Stimulated activated CD8-positive, alpha-beta memory T cell treated with anti-CD3 and anti-CD28 coated beads, Interleukin-7, amount 100 ng/mL, for 4 hours (primary cell): ENCODE data around the gene RAPGEF5.
"Not testable (repeated sequence)": the region's sequence is repeated elsewhere in the genome, so short reads cannot be mapped to it uniquely, and the experiment has no call there.

Source experiments
- DNase-seq, 2 donors: peaks; one replicate each; pipeline ENCODE4 v3.0.0-alpha.2; 2020; ENCODE audit warnings: low read depth in 2 of 2

Gene RAPGEF5

GRCh38 chr7:22117222-22117621 lies 239.7 kb downstream of the RAPGEF5 start:
- no peak for DNase-seq

DNA sequence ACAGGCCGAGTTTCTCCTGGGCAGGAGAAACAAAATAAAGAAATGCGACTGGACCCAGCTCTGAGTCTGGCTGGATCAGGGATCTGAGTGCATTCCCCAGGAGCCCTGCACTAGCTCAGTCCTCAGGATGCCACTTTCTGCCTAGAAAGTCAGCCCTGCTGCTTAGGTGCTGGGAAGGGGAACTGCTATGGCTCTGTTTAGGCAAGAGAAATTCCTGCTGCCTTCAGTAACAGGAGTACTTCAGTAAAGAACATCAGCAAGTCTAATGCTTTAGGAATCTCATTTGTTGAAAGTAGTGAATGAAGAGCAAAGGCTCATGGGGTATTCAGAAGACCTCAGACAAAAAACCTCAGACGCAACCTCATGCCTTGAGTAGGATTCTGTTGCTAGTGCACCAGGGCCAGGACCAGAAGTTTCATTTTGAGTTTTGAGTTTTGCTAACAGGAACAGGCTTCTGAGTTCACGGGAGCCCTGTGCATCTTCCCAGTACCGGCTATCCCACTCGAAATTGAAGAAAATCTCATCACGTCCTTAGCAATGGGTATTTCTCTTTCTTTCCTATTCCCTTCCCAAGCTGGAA lies 240.4 kb downstream of the RAPGEF5 start:
- no peak for DNase-seq

DNA sequence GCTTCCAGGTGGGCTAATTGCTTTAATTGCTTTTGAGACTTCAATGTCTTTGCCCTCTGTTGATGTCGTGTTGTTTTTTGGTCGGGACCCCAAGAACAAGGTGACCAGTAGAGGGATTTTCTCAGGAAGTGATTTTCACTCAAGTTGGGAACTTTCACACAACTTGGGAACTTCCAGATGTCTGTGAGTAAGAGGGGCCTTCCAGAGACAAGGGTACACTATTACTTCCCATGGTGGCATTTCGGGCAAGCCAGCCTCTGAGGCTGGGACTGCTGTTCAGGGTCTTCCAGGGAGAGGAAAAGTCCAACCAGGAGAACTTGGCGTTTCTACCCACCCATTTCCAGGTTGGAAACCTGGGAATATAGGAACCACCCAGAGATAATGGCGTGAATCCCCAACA lies 241.3 kb downstream of the RAPGEF5 start:
- no peak for DNase-seq

- no peak for DNase-seq
Observed at GRCh38 chr7:22114440-22114981, 242.4 kb downstream of the RAPGEF5 start.

DNA sequence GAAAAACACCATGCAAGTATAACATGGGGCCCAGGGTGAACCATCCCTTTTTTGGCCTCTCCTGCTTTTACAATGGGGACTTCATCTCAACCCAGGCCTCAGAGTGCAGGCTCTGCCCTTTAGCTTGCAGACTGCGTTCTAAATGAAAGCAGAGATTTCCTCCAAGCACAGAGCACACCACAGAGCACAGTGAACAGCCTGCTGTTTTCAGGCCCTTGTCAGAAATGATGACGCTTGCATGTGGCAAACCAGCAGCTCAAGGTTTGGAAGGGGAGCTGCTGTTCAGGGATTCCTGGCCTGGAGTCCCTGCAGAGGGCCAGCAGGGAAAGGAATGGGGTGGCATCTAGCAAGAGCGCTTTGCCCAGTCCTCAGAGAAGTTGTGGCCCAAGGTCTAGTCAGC lies 243.9 kb downstream of the RAPGEF5 start:
- DNase-seq: no peak

GRCh38 chr7:22111661-22112060 lies 245.3 kb downstream of the RAPGEF5 start:
- DNase-seq: no peak

DNA sequence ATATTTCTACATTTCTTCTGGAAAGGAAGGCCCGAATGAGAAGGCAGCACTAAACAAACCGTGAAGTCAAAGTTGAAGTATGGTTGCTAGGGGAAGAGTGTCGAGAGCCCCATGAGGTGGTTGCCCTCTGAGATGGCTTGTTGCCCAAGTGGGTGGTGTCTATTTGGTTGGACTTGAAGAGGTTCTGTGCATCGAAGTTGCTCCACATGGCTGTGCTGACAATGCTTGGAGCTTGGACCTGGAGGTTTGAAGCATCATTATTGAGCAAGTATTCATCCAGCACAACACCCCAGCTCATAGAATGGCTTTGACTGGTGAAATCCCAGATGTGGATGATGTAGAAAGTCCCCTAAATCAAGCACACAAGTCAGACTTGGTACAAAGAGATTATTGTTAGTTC lies 246.1 kb downstream of the RAPGEF5 start:
- DNase-seq: no peak

DNA sequence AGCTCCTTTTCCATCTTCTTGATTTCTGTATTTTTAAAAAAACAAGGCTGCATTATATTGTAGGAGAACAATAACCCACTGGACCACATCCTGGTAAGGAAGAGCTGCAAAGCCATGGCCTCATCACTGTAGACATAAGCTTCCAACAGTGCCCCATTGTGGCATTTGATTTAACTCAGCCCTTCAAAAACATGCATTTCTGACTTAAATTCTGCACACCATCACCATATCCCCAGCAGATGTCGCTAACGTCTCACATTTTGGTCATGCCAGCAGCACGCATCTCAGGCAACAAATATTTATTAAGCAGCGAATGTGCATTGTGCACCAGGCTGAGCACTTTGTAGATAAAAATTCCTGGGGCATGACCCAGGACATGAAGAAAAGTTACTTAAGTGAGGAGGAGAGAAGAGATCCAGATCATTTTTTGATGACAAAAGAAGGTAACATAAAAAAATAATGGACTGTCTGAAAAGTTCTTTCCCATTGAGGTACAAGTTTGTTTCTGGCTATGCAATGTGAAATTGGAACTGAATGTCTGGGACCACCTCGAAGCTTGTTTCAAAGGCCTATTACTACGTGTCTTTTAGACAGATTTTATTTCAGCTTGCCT lies 246.6 kb downstream of the RAPGEF5 start:
- DNase-seq: peak; percentile 10 to 26

GRCh38 chr7:22109761-22110160 lies 247.2 kb downstream of the RAPGEF5 start:
- no peak for DNase-seq

DNA sequence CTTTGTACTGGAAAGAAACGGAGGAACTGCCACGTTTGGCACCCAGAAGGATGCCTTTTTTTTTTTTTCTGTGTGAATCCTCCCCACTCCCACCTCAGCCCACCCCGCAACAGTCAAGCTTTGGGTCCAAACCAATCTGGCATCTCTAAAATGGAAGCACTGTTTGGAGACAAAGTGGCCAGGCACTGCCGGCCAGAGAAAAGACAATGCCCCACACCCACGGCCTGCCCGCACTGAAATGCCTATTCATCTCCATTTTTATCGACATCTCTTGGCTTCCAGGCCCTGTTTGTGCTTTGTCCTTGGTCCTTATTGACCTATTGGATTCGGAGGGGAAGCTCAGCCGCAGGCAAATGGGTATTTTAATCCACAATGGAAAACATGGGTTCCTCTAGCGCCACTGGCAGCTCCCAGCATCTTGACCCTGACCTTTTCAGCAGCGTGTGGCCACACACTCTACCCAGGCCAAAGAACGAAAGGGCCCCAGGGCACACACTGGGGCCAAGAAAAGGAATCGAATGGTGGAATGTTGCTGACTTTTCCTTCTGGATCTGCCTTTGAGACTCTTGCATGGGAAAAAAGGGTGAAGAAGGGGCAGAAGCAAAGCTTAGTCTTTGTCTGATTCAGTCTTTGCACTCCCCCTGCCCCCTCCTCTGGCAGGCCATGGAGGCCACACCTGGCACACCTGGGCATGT lies 248.7 kb downstream of the RAPGEF5 start:
- DNase-seq: no peak

DNA sequence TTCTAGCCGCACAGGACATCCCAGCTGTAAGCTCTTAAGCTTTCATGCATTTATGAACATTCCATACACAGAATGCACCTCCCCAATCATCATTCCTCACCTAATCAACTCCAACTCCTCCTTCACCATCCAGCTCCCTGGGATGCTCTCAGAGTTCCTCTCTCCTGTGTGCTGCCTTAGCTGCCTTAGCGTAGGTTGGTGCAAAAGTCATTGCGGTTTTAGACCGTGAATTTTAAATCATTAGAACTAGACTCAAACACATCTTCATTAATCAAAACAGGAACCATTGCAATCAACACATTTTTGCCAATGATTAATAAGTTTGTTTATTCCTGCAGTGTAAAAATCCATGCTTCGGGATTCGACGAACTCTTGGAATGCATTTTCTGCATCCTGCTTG lies 251.4 kb downstream of the RAPGEF5 start:
- DNase-seq: no peak

GRCh38 chr7:22094413-22095342 lies 262.3 kb downstream of the RAPGEF5 start:
- DNase-seq: no peak

DNA sequence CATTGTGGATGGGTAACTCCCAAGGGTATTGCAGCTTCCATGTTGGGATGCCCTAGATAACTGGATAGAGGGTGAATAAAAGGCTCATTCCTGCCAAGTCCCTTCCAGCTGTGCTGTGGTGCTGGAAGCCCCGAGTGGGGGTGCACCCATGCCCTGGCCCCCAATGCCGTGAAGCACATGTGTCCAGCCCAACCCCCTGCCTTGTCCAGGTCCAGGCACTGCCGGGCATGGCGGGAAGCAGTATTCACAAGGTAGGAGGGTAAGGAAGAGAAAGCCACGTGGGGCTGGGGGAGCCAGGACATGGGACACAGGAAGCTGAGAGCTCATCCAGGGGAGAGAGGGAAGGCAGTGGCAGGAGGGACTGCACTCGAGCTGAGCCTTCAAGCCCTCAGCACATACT lies 263.0 kb downstream of the RAPGEF5 start:
- no peak for DNase-seq

- DNase-seq: no peak
Observed at GRCh38 chr7:22093001-22093400, 264.0 kb downstream of the RAPGEF5 start.

GRCh38 chr7:22090958-22091525 lies 265.9 kb downstream of the RAPGEF5 start:
- DNase-seq: not testable (repeated sequence)

- DNase-seq: no peak
Observed at GRCh38 chr7:22090512-22090911, 266.4 kb downstream of the RAPGEF5 start.

DNA sequence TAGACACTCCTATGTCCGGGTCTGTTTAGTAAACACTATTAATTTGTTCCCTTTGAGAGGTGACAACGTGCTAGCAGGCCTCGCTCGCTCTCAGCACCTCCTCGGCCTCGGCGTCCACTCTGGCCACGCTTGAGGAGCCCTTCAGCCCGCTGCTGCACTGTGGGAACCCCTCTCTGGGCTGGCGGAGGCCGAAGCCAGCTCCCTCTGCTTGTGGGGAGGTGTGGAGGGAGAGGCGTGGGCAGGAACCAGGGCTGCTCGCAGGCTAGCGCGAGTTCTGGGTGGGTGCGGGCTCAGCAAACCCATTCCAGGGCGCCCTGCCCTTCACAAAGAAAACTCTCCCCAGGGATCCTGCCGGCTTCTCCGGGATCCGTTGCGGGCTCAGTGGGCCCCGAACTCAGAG lies 266.8 kb downstream of the RAPGEF5 start:
- no peak for DNase-seq

DNA sequence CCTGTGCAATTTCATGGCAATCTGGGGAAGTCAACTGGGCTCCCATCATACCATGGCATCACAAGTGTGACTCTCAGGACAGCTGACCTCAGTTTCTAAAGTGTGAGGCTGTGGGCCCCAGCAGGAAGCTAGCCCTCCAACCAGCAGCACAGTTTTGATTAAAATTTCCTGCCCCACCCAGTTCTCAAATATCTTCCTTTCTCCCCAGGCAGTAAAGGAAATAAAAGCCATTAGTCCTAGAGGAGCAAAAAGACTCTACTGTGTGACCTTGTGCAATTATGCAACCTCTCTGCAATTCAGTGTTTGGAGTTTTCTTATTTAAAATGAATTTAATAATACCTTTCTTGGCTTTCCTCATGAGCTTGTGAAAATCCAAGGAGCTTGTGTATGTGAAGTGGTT lies 268.1 kb downstream of the RAPGEF5 start:
- no peak for DNase-seq

GRCh38 chr7:22087861-22088260 lies 269.1 kb downstream of the RAPGEF5 start:
- no peak for DNase-seq

- no peak for DNase-seq
Observed at GRCh38 chr7:22083704-22084240, 273.2 kb downstream of the RAPGEF5 start.
